Caco-2 (cell line): ENCODE measurements around the gene PRKCQ. TPM values are rescaled to one million over a fixed set of nuclear protein-coding genes. Genes with fewer than 3 reads are reported as not detected.

Experiments
- BruUV-seq: library from RNA; stranded (reverse); fragments of 400-500 nt; replicated peaks from 2 replicates; lab custom pipeline; 2021; lab: Mats Ljungman, UMichigan
- CTCF ChIA-PET: fragments of 300-600 bp; sonication (Branson Sonifier 250); formaldehyde crosslinking; loops from one replicate; lab custom pipeline; 2022; ENCODE audit warnings: antibody characterized with exemption; lab: Charles Lee
- POLR2A ChIA-PET: fragments of 300-600 bp; sonication (Branson Sonifier 250); formaldehyde crosslinking; loops from one replicate; lab custom pipeline; 2022; ENCODE audit warnings: antibody characterized with exemption; lab: Charles Lee
- DNase-seq, 2 experiments: peaks; one replicate each; pipeline versions ENCODE4 v3.0.0 to v3.0.0-alpha.2; 2020 to 2022
- H3K27me3 ChIP-seq: replicated peaks from 2 replicates; pipeline ENCODE4 v1.6.0; 2011; ENCODE audit warnings: low read length; ENCODE audit not compliant: control insufficient read depth, insufficient read depth
- H3K36me3 ChIP-seq: 2 replicates; pipeline ENCODE4 v1.5.1; 2011; ENCODE audit warnings: low read length; ENCODE audit not compliant: control insufficient read depth, insufficient read depth
- H3K4me1 ChIP-seq: fragments of 250-450 bp; sonication (Bioruptor Pico); 2 replicates; pipeline ENCODE4 v1.5.1; 2020; ENCODE audit warnings: mild to moderate bottlenecking
- H3K4me3 ChIP-seq: 2 replicates; pipeline ENCODE4 v1.5.1; 2011; ENCODE audit warnings: low read depth, mild to moderate bottlenecking, control low read depth, low read length
- H3K9me3 ChIP-seq: fragments of 250-450 bp; sonication (Bioruptor Pico); 2 replicates; pipeline ENCODE4 v1.5.1; 2020; ENCODE audit warnings: mild to moderate bottlenecking, moderate library complexity
- H3K27ac Mint-ChIP-seq: one replicate; pipeline ENCODE4 v1.8.0; 2022; ENCODE audit warnings: mixed read lengths; ENCODE audit not compliant: unreplicated experiment
- H3K27me3 Mint-ChIP-seq: one replicate; pipeline ENCODE4 v1.8.0; 2022; ENCODE audit warnings: mixed read lengths; ENCODE audit not compliant: insufficient read depth, unreplicated experiment
- H3K36me3 Mint-ChIP-seq: one replicate; pipeline ENCODE4 v1.8.0; 2022; ENCODE audit warnings: mild to moderate bottlenecking, mixed read lengths; ENCODE audit not compliant: insufficient read depth, unreplicated experiment
- H3K4me1 Mint-ChIP-seq: one replicate; pipeline ENCODE4 v1.8.0; 2022; ENCODE audit warnings: low read depth, mixed read lengths; ENCODE audit not compliant: unreplicated experiment
- H3K4me3 Mint-ChIP-seq: one replicate; pipeline ENCODE4 v1.8.0; 2022; ENCODE audit warnings: mild to moderate bottlenecking, moderate library complexity, mixed read lengths; ENCODE audit not compliant: unreplicated experiment
- H3K9me3 Mint-ChIP-seq: one replicate; pipeline ENCODE4 v1.8.0; 2022; ENCODE audit warnings: mixed read lengths; ENCODE audit not compliant: unreplicated experiment
- intact Hi-C: fragments of 100-400 bp; cut with micrococcal nuclease; formaldehyde crosslinking; loops from one replicate; pipeline ENCODE4 v1.10.0; 2022; ENCODE audit not compliant: unreplicated experiment
- total RNA-seq: library from RNA; stranded (reverse); gene quantifications from 2 replicates; pipeline ENCODE4 v1.2.3, GENCODE V29; 2022
- TF ChIP-seq, protein P1 (sequence below), 2 experiments: fragments of 200-600 bp in 1 of 2; IDR thresholded peaks; 1 replicate in 1 of 2; 2 replicates in 1 of 2; pipeline versions ENCODE4 v1.5.1 to v1.8.0; 2011 to 2022; ENCODE audit warnings: antibody characterized with exemption in 1 of 2, control low read depth in 1 of 2, inconsistent platforms in 1 of 2, low read depth in 1 of 2, low read length in 1 of 2, mild to moderate bottlenecking in 1 of 2, moderate library complexity in 1 of 2; ENCODE audit not compliant: insufficient read depth in 1 of 2, severe bottlenecking in 1 of 2, unreplicated experiment in 1 of 2

The PRKCQ gene
- total RNA-seq, 1 experiment from 2014 or later: 2.4 TPM

- no peak for DNase-seq
- Histone ChIP-seq H3K36me3 (no peaks in the 10 kb centered on the region), H3K9me3 (no peaks in the 10 kb centered on the region), H3K4me3 (no peak overlapping the region), H3K27me3 (no peaks in the 10 kb centered on the region), H3K4me1 (no peaks in the 10 kb centered on the region)
- Mint-ChIP-seq H3K27ac (no peak overlapping the region), H3K9me3 (no peaks in the 10 kb centered on the region), H3K36me3 (no peaks in the 10 kb centered on the region), H3K4me3 (no peak overlapping the region), H3K4me1 (no peaks in the 10 kb centered on the region), H3K27me3 (peaks cover 29% of the 10 kb centered on the region)
- no TSS peak for BruUV-seq
- ChIA-PET POLR2A (no interaction called here), CTCF (no interaction called here)
- intact Hi-C loops: no loop called here
- TF ChIP-seq, protein P1, sequence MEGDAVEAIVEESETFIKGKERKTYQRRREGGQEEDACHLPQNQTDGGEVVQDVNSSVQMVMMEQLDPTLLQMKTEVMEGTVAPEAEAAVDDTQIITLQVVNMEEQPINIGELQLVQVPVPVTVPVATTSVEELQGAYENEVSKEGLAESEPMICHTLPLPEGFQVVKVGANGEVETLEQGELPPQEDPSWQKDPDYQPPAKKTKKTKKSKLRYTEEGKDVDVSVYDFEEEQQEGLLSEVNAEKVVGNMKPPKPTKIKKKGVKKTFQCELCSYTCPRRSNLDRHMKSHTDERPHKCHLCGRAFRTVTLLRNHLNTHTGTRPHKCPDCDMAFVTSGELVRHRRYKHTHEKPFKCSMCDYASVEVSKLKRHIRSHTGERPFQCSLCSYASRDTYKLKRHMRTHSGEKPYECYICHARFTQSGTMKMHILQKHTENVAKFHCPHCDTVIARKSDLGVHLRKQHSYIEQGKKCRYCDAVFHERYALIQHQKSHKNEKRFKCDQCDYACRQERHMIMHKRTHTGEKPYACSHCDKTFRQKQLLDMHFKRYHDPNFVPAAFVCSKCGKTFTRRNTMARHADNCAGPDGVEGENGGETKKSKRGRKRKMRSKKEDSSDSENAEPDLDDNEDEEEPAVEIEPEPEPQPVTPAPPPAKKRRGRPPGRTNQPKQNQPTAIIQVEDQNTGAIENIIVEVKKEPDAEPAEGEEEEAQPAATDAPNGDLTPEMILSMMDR (IDR thresholded peaks at IDR 0.05; ENCODE audit: insufficient read depth in 1 of 2, low read depth in 1 of 2, low read length in 1 of 2, severe bottlenecking in 1 of 2, unreplicated experiment in 1 of 2): no peak
Measured at GRCh38 chr10:6602700-6603084, 22.6 kb upstream of the PRKCQ start.

DNA sequence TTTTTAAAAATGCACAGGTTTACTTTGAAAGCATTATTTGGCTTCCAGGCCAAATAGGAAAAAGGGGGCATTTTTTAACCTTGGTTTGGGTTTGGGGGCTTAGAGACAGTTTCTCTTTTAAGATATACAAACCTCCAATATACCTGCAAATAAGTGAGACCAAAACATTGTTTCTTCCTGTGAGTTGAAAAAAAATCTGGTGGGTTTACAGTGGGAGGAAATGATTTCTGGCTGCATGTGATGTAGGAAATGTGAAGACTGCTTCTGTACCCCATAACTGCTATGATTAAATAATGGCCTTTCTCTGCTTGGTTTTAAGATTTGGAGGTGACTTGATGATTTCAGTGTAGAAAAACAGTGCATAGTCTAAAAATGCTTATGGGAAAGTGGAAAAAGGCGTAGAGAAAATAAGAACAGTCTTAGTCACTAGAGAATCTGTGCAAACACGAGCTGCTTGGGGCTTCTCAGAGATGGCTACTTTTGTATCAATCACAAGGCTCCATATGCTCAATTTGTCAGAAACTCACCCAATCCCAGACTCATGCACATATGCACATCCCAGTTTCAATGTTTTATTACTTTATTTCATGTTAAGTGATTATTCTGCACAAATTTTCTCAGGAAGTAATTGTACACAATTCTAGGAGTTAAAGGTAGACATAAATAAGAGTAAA is 22.1 kb upstream of the PRKCQ start:
- TF ChIP-seq, protein P1 (IDR thresholded peaks at IDR 0.05; ENCODE audit: insufficient read depth in 1 of 2, low read depth in 1 of 2, low read length in 1 of 2, severe bottlenecking in 1 of 2, unreplicated experiment in 1 of 2): no peak
- ChIA-PET POLR2A (no interaction called here), CTCF (no interaction called here)
- H3K27me3 ChIP-seq: no peaks in the 10 kb centered on the region
- H3K36me3 ChIP-seq: no peaks in the 10 kb centered on the region
- no peaks in the 10 kb centered on the region for H3K4me1 Mint-ChIP-seq
- H3K9me3 Mint-ChIP-seq: no peaks in the 10 kb centered on the region
- H3K4me3 ChIP-seq: no peak overlapping the region
- no peaks in the 10 kb centered on the region for H3K4me1 ChIP-seq
- intact Hi-C loops: no loop called here
- no peak for DNase-seq
- no peak overlapping the region for H3K4me3 Mint-ChIP-seq
- H3K27ac Mint-ChIP-seq: no peak overlapping the region
- H3K27me3 Mint-ChIP-seq: peaks cover 26% of the 10 kb centered on the region
- H3K36me3 Mint-ChIP-seq: no peaks in the 10 kb centered on the region
- no TSS peak for BruUV-seq
- H3K9me3 ChIP-seq: no peaks in the 10 kb centered on the region

DNA sequence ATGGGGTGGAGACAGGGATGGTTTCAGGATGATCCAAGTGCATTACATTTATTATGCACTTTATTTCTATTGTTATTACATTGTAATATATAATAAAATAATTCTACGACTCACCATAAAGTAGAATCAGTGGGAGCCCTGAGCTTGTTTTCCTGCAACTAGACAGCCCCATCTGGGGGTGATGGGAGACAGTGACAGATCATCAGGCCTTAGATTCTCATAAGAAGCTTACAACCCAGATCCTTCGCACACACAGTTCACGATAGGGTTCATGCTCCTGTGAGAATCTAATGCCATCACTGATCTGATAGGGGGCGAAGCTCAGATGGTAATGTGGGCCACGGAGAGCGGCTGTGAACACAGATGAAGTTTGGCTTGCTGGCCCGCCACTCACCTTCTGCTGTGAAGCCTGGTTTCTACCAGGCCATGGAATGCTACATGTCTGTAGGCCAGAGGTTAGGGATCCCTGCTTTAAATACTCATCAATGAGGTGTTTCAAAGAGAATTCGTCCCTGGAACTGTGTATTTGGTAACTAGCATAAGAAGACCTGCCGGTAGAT is 21.2 kb upstream of the PRKCQ start:
- no peak overlapping the region for H3K4me3 ChIP-seq
- Mint-ChIP-seq H3K9me3 (no peaks in the 10 kb centered on the region), H3K27ac (no peak overlapping the region), H3K27me3 (peaks cover 26% of the 10 kb centered on the region), H3K36me3 (no peaks in the 10 kb centered on the region), H3K4me1 (no peaks in the 10 kb centered on the region), H3K4me3 (no peak overlapping the region)
- BruUV-seq: no TSS peak
- ChIA-PET POLR2A (no interaction called here), CTCF (no interaction called here)
- H3K27me3 ChIP-seq: no peaks in the 10 kb centered on the region
- no peaks in the 10 kb centered on the region for H3K4me1 ChIP-seq
- H3K36me3 ChIP-seq: no peaks in the 10 kb centered on the region
- DNase-seq: no peak
- no peaks in the 10 kb centered on the region for H3K9me3 ChIP-seq
- TF ChIP-seq, protein P1 (IDR thresholded peaks at IDR 0.05; ENCODE audit: insufficient read depth in 1 of 2, low read depth in 1 of 2, low read length in 1 of 2, severe bottlenecking in 1 of 2, unreplicated experiment in 1 of 2): no peak
- intact Hi-C loops: no loop called here
